Mesendoderm (in vitro differentiated cells): ENCODE data around the gene GPATCH2.

Source experiments
- DNase-seq: peaks from one replicate; pipeline ENCODE4 v3.0.0; 2013
- H2AK5ac ChIP-seq: 2 replicates; pipeline ENCODE4 v1.6.1; 2013; ENCODE audit warnings: low read length, inconsistent platforms
- H2BK120ac ChIP-seq: 2 replicates; pipeline ENCODE4 v1.6.1; 2013; ENCODE audit warnings: low read depth, mild to moderate bottlenecking, low read length, moderate library complexity, mixed read lengths
- H2BK15ac ChIP-seq: replicated peaks from 2 replicates; pipeline ENCODE4 v1.6.1; 2013; ENCODE audit warnings: low read depth, mild to moderate bottlenecking, moderate library complexity
- H2BK5ac ChIP-seq: 2 replicates; pipeline ENCODE4 v1.6.1; 2013; ENCODE audit warnings: low read length, inconsistent platforms
- H3K18ac ChIP-seq: 2 replicates; pipeline ENCODE4 v1.6.1; 2013; ENCODE audit warnings: mild to moderate bottlenecking, low read length, mixed read lengths
- H3K23ac ChIP-seq: one replicate; pipeline ENCODE4 v1.6.1; 2013; ENCODE audit warnings: low read length
- H3K27ac ChIP-seq: 2 replicates; pipeline ENCODE4 v1.5.1; 2013; ENCODE audit warnings: low read depth, mild to moderate bottlenecking, inconsistent platforms, low read length, moderate library complexity
- H3K27me3 ChIP-seq: 2 replicates; pipeline ENCODE4 v1.6.1; 2013; ENCODE audit warnings: low read length, control low read depth, mild to moderate bottlenecking, inconsistent platforms; ENCODE audit not compliant: insufficient read depth, poor library complexity
- H3K36me3 ChIP-seq: 2 replicates; pipeline ENCODE4 v1.6.1; 2013; ENCODE audit warnings: low read length, inconsistent platforms; ENCODE audit not compliant: control insufficient read depth, insufficient read depth
- H3K4ac ChIP-seq: one replicate; pipeline ENCODE4 v1.6.1; 2013; ENCODE audit warnings: low read depth, mild to moderate bottlenecking, low read length, moderate library complexity
- H3K4me1 ChIP-seq: 2 replicates; pipeline ENCODE4 v1.6.1; 2013; ENCODE audit warnings: low read depth, low read length, inconsistent platforms; ENCODE audit not compliant: control insufficient read depth
- H3K4me2 ChIP-seq: 2 replicates; pipeline ENCODE4 v1.6.1; 2013; ENCODE audit warnings: low read length
- H3K4me3 ChIP-seq: 2 replicates; pipeline ENCODE4 v1.5.1; 2013; ENCODE audit warnings: mild to moderate bottlenecking, low read length
- H3K56ac ChIP-seq: one replicate; pipeline ENCODE4 v1.6.1; 2013; ENCODE audit warnings: low read length
- H3K79me1 ChIP-seq: 2 replicates; pipeline ENCODE4 v1.6.1; 2013; ENCODE audit warnings: low read length, inconsistent platforms
- H3K79me2 ChIP-seq: 2 replicates; pipeline ENCODE4 v1.6.1; 2013; ENCODE audit warnings: mild to moderate bottlenecking, low read length; ENCODE audit not compliant: control insufficient read depth, insufficient read depth
- H3K9ac ChIP-seq: 2 replicates; pipeline ENCODE4 v1.6.1; 2013; ENCODE audit warnings: low read length, inconsistent platforms
- H4K5ac ChIP-seq: one replicate; pipeline ENCODE4 v1.6.1; 2013; ENCODE audit warnings: low read length
- H4K8ac ChIP-seq: one replicate; pipeline ENCODE4 v1.6.1; 2013; ENCODE audit warnings: low read depth, mild to moderate bottlenecking, control low read depth, low read length, moderate library complexity
- WGBS: extraction: QIAGEN DNeasy Blood & Tissue Kit; methylation state at CpG from one replicate; pipeline ENCODE4 v1.1.7; 2013; ENCODE audit warnings: low lambda C conversion rate, missing lambda C conversion rate; ENCODE audit not compliant: insufficient coverage; ENCODE audit errors: extremely low coverage; 5-methylcytosine and 5-hydroxymethylcytosine counted together

Gene GPATCH2

DNA sequence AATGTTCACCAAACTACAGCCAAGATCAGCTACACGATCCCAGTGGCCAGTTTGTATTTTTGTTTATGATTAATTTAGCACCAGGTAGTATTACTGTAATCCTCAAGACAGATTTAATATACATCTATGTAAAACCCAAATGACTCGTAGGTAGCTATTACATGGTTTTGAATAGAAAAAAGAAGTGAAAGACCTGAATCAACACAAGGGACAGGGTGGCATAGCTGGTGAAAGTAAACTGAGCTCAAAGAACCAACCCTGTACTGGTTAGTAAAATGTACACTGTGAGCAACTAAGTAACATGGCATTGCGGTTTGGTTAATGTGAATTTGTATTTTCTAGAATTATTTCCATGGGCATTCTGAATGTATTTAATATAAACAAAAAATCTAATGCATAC is 8.8 kb downstream of the GPATCH2 start:
- H3K4me2 ChIP-seq, result no peak overlapping the region
- no CpG with 5 or more reads among the region's 3 CpGs for WGBS
- peaks cover 4% of the 10 kb centered on the region for H3K79me2 ChIP-seq
- H3K27me3 ChIP-seq, result no peaks in the 10 kb centered on the region
- no peak overlapping the region for H3K4me3 ChIP-seq
- no peak overlapping the region for H3K9ac ChIP-seq
- H4K5ac ChIP-seq, result no peak overlapping the region
- no peak overlapping the region for H3K23ac ChIP-seq
- H3K27ac ChIP-seq, result no peak overlapping the region
- no peak overlapping the region for H2BK5ac ChIP-seq
- no peak overlapping the region for H3K56ac ChIP-seq
- no peak overlapping the region for H2BK120ac ChIP-seq
- H3K18ac ChIP-seq, result no peak overlapping the region
- peaks cover 2% of the 10 kb centered on the region for H3K79me1 ChIP-seq
- no peak overlapping the region for H2BK15ac ChIP-seq
- H3K4me1 ChIP-seq, result no peaks in the 10 kb centered on the region
- H2AK5ac ChIP-seq, result no peak overlapping the region
- H3K36me3 ChIP-seq, result peaks cover 1% of the 10 kb centered on the region
- H4K8ac ChIP-seq, result no peak overlapping the region
- no peak for DNase-seq
- no peak overlapping the region for H3K4ac ChIP-seq

DNA sequence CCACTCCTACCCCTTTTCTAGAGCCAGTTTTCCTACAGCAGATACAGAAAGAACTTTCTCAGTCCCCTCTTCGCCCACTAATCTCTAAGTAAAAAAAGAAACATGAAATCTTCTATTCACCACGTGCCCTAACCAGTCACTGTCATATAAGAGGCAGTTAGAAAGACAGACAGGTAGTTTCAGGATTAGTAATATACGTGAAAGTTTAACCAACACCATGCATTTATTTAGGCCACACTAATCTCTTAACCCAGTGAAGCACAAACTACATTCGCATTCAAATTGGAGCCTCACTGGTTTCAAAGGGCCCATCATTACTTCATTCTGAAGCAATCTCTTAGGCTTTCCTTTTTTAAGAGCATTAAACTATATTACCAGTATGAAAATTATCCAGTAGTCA is 10.1 kb downstream of the GPATCH2 start:
- no peak for DNase-seq
- Histone ChIP-seq H3K56ac (no peak overlapping the region), H4K8ac (no peak overlapping the region), H2BK120ac (no peak overlapping the region), H3K4me2 (no peak overlapping the region), H3K4ac (no peak overlapping the region), H3K79me2 (peaks cover 4% of the 10 kb centered on the region), H3K4me1 (no peaks in the 10 kb centered on the region), H3K36me3 (peaks cover 1% of the 10 kb centered on the region), H3K4me3 (no peak overlapping the region), H3K27me3 (no peaks in the 10 kb centered on the region), H3K23ac (no peak overlapping the region), H2BK5ac (no peak overlapping the region), H4K5ac (no peak overlapping the region), H3K27ac (no peak overlapping the region), H3K79me1 (peaks cover 2% of the 10 kb centered on the region), H2BK15ac (no peak overlapping the region), H2AK5ac (no peak overlapping the region), H3K18ac (no peak overlapping the region), H3K9ac (no peak overlapping the region)
- WGBS, result no CpG with 5 or more reads among the region's 4 CpGs

GRCh38 chr1:217617126-217617525 is 13.8 kb downstream of the GPATCH2 start:
- H3K9ac ChIP-seq, result no peak overlapping the region
- H2AK5ac ChIP-seq, result no peak overlapping the region
- H3K4me1 ChIP-seq, result no peaks in the 10 kb centered on the region
- WGBS, result no CpG with 5 or more reads among the region's 1 CpG
- no peak overlapping the region for H3K4me3 ChIP-seq
- H3K27ac ChIP-seq, result no peak overlapping the region
- peaks cover 2% of the 10 kb centered on the region for H3K79me1 ChIP-seq
- H3K23ac ChIP-seq, result no peak overlapping the region
- H3K56ac ChIP-seq, result no peak overlapping the region
- no peaks in the 10 kb centered on the region for H3K27me3 ChIP-seq
- H4K8ac ChIP-seq, result no peak overlapping the region
- no peak overlapping the region for H2BK120ac ChIP-seq
- no peak overlapping the region for H2BK15ac ChIP-seq
- no peak overlapping the region for H2BK5ac ChIP-seq
- H3K18ac ChIP-seq, result no peak overlapping the region
- H3K36me3 ChIP-seq, result peaks cover 1% of the 10 kb centered on the region
- no peak overlapping the region for H3K4ac ChIP-seq
- DNase-seq, result no peak
- H3K4me2 ChIP-seq, result no peak overlapping the region
- no peak overlapping the region for H4K5ac ChIP-seq
- peaks cover 3% of the 10 kb centered on the region for H3K79me2 ChIP-seq

DNA sequence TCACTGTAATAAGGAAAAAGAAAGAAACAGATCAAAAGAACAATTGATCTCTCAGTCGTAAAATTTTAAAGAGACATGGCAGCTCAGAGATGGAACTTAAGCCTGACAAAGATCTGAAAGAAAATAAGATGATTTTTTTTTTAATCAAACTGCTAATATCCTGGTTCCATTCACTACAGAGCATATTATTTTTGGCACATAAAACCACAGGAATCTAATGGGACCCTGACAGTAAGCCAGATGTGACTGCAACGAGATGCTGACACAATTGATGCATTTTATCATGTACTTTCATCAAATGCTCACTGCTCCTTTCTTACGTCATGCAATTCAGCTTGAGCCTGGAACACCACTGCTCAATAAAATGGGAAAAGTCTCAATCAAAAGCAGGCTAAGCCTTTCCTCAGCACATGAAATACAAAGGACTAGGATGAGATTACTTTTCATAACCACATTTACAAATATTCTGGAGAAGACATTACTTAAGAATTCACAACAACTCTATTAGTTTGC is 16.6 kb downstream of the GPATCH2 start:
- H3K27me3 ChIP-seq, result no peaks in the 10 kb centered on the region
- H3K27ac ChIP-seq, result no peak overlapping the region
- H4K8ac ChIP-seq, result no peak overlapping the region
- no peaks in the 10 kb centered on the region for H3K4me1 ChIP-seq
- no peak overlapping the region for H2BK15ac ChIP-seq
- no peak overlapping the region for H3K9ac ChIP-seq
- H3K4me3 ChIP-seq, result no peak overlapping the region
- H3K4ac ChIP-seq, result no peak overlapping the region
- H3K56ac ChIP-seq, result no peak overlapping the region
- H2BK120ac ChIP-seq, result no peak overlapping the region
- H3K36me3 ChIP-seq, result no peaks in the 10 kb centered on the region
- H3K18ac ChIP-seq, result no peak overlapping the region
- no peak overlapping the region for H4K5ac ChIP-seq
- no peaks in the 10 kb centered on the region for H3K79me2 ChIP-seq
- H3K4me2 ChIP-seq, result no peak overlapping the region
- H2BK5ac ChIP-seq, result no peak overlapping the region
- WGBS, result no CpG with 5 or more reads among the region's 3 CpGs
- no peak overlapping the region for H2AK5ac ChIP-seq
- H3K23ac ChIP-seq, result no peak overlapping the region
- no peak for DNase-seq
- H3K79me1 ChIP-seq, result peaks cover 2% of the 10 kb centered on the region

GRCh38 chr1:217605390-217605789 is 25.5 kb downstream of the GPATCH2 start:
- no peak overlapping the region for H3K9ac ChIP-seq
- H3K18ac ChIP-seq, result no peak overlapping the region
- no peak overlapping the region for H4K5ac ChIP-seq
- H3K56ac ChIP-seq, result no peak overlapping the region
- no peaks in the 10 kb centered on the region for H3K27me3 ChIP-seq
- no peak overlapping the region for H3K23ac ChIP-seq
- no peak overlapping the region for H3K4ac ChIP-seq
- DNase-seq, result no peak
- WGBS, result no CpG with 5 or more reads among the region's 1 CpG
- no peak overlapping the region for H3K4me2 ChIP-seq
- H3K27ac ChIP-seq, result no peak overlapping the region
- no peak overlapping the region for H2BK120ac ChIP-seq
- H3K4me1 ChIP-seq, result no peaks in the 10 kb centered on the region
- H3K4me3 ChIP-seq, result no peak overlapping the region
- H2BK5ac ChIP-seq, result no peak overlapping the region
- H3K79me2 ChIP-seq, result no peaks in the 10 kb centered on the region
- H2AK5ac ChIP-seq, result no peak overlapping the region
- no peaks in the 10 kb centered on the region for H3K79me1 ChIP-seq
- H3K36me3 ChIP-seq, result no peaks in the 10 kb centered on the region
- H2BK15ac ChIP-seq, result no peak overlapping the region
- H4K8ac ChIP-seq, result no peak overlapping the region

- no peak overlapping the region for H2AK5ac ChIP-seq
- H3K4ac ChIP-seq, result no peak overlapping the region
- H4K8ac ChIP-seq, result no peak overlapping the region
- no peak overlapping the region for H2BK15ac ChIP-seq
- DNase-seq, result no peak
- H3K56ac ChIP-seq, result no peak overlapping the region
- no peak overlapping the region for H3K18ac ChIP-seq
- no peaks in the 10 kb centered on the region for H3K27me3 ChIP-seq
- no peaks in the 10 kb centered on the region for H3K4me1 ChIP-seq
- no peak overlapping the region for H2BK120ac ChIP-seq
- no peak overlapping the region for H3K4me3 ChIP-seq
- no peak overlapping the region for H4K5ac ChIP-seq
- H3K9ac ChIP-seq, result no peak overlapping the region
- no peak overlapping the region for H3K4me2 ChIP-seq
- H3K36me3 ChIP-seq, result no peaks in the 10 kb centered on the region
- H2BK5ac ChIP-seq, result no peak overlapping the region
- no peak overlapping the region for H3K23ac ChIP-seq
- no peaks in the 10 kb centered on the region for H3K79me1 ChIP-seq
- H3K27ac ChIP-seq, result no peak overlapping the region
- no peaks in the 10 kb centered on the region for H3K79me2 ChIP-seq
These were observed 28.5 kb downstream of the GPATCH2 start for GRCh38 chr1:217602380-217602779.
